Measurements from ENCODE around the gene ATG4C.

The ATG4C gene

DNA sequence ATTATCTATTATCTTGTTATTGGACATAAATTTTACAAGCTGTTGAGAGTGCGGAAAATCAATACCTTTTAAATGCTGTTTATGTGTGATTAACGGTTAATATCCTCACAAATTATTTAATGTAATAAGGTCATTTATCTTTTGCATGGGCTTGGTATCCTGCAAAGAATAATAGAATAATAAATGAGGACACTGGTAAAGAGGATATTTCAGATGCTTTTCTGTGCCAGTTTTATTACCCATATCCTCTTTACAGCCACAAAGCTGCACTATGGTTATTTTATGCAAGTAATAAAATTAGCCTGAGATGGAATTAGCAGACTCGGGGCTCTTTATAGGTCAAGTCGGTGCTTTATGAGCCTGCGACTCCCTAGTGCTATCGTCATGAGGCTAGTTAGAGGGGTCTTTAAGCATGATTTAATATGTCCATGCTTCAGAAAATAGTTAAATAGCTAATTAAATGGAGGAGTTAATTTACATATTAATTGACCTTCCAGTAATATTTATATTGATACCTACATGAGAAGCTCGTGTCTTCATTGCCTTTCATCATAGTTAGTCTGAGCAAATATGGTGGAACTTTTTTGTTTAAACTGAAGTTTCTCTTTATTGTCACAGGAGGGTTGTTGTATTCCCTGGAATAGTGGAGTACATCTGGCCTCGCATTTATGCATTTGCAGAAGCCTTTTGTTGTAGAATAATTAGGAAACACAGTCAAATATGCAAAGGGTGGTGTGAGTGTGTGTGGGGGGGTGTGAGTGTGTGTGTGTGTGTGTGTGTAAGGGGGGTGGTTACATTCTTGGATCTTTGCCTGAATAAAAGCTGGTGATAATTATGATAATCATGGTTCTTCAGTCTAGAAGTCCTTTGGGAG, 120.3 kb downstream of the ATG4C start:
- ChIA-PET POLR2A (no interaction called here), CTCF (interaction anchor here (1.1 to 2.5 kb wide), 3 partner anchors 9 to 62 kb away, joined by 4 to 6 read pairs (median 4); no protein-coding TSS in a partner anchor)
- TF ChIP-seq, protein P1, sequence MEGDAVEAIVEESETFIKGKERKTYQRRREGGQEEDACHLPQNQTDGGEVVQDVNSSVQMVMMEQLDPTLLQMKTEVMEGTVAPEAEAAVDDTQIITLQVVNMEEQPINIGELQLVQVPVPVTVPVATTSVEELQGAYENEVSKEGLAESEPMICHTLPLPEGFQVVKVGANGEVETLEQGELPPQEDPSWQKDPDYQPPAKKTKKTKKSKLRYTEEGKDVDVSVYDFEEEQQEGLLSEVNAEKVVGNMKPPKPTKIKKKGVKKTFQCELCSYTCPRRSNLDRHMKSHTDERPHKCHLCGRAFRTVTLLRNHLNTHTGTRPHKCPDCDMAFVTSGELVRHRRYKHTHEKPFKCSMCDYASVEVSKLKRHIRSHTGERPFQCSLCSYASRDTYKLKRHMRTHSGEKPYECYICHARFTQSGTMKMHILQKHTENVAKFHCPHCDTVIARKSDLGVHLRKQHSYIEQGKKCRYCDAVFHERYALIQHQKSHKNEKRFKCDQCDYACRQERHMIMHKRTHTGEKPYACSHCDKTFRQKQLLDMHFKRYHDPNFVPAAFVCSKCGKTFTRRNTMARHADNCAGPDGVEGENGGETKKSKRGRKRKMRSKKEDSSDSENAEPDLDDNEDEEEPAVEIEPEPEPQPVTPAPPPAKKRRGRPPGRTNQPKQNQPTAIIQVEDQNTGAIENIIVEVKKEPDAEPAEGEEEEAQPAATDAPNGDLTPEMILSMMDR (IDR thresholded peaks at IDR 0.05; ENCODE audit: control extremely low read depth, extremely low read depth, low read depth, missing control alignments), result no peak
- DNase-seq (ENCODE audit: extremely low spot score), result no peak

DNA sequence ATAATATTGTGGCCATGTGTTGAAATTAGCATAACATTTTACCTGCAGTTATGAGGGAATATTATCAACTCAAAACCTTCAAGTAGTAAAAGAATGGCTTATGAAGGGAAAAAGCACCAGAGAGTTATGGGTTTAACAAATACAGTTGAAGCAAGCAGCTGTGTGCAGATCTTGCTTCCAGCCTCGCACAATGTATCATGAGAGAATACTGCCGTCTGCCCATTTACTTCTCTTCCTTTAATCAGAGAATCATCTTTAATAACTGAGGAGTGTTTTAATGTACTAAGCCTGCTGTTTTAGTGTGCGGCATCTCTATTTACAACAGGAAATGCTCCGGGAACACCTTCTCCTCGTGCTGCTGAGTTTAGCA, 120.9 kb downstream of the ATG4C start:
- TF ChIP-seq, protein P1 (IDR thresholded peaks at IDR 0.05; ENCODE audit: control extremely low read depth, extremely low read depth, low read depth, missing control alignments), result no peak
- CTCF ChIA-PET, result interaction anchor here (1.1 to 2.5 kb wide), 3 partner anchors 8 to 63 kb away, joined by 4 to 6 read pairs (median 4); no protein-coding TSS in a partner anchor
- POLR2A ChIA-PET, result no interaction called here
- DNase-seq (ENCODE audit: extremely low spot score), result no peak

DNA sequence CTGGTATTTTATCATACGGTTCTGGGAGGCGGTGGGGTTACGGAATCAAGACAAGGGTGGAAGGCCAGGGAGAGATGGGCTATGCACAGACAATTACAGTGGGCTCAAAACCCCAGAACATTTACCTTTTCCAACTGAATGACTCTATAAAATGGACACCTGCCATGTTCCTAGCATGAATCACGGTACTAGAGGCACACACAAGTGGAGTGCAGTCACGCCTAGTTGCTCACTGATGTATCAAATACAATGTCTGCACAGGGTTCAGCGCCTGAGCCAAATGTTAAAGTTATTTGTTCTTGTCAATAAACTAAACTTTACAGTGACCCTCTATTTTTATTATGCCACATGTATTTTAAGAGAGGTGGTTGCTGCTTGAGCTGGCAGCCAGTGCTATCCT, 121.4 kb downstream of the ATG4C start:
- no peak for DNase-seq (ENCODE audit: extremely low spot score)
- ChIA-PET CTCF (interaction anchor here (0.8 to 2.0 kb wide), 3 partner anchors 23 to 64 kb away, joined by 3 to 10 read pairs (median 6); no protein-coding TSS in a partner anchor), POLR2A (no interaction called here)
- TF ChIP-seq, protein P1 (IDR thresholded peaks at IDR 0.05; ENCODE audit: control extremely low read depth, extremely low read depth, low read depth, missing control alignments), result no peak

DNA sequence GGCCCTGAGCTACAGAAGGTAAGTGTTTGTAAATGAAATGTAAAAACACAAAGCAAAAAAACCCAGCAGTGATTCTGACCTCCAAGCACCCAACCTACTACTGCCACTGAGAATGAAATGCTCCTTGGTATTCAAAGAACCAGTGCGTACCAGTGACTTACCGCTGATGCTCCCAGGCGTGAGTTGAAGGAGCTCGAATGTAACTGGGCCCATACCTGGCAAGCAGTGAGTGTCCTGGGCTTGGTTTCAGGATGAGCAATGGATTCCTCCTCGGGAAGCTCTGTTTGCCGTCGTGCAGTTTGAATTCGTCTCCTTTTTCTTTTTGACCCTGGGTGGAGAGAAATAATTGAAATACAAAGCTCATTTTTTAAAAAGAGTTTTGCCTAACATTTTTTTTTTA, 121.9 kb downstream of the ATG4C start:
- CTCF ChIA-PET, result interaction anchor here (0.8 to 2.0 kb wide), 3 partner anchors 23 to 64 kb away, joined by 3 to 10 read pairs (median 6); no protein-coding TSS in a partner anchor
- DNase-seq (ENCODE audit: extremely low spot score), result no peak
- POLR2A ChIA-PET, result no interaction called here
- TF ChIP-seq, protein P1 (IDR thresholded peaks at IDR 0.05; ENCODE audit: control extremely low read depth, extremely low read depth, low read depth, missing control alignments), result no peak

DNA sequence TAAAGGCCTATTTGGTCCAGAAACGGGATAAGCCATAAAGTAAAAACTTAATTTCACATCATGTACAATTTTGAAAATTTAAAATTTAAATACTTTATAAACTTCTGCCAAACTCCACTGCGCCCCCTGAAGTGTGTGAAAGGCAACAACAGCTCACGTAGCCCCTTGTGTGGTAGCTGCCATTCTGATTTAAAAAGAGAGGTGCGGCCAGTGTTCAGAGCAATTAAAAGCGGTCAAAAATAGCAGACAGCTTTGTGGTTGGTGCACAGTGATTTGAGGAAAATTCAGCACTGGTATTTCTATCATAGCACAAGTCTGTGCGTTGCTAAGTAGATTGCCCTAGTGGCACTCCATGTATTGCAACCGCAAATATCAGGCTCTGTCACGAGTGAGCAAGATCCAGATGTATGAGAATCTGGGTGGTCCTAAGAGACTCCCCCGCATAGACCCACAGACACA, 122.5 kb downstream of the ATG4C start:
- ChIA-PET CTCF (interaction anchor here (0.7 to 2.0 kb wide), 3 partner anchors 24 to 65 kb away, joined by 3 to 10 read pairs (median 6); no protein-coding TSS in a partner anchor), POLR2A (no interaction called here)
- no peak for DNase-seq (ENCODE audit: extremely low spot score)
- TF ChIP-seq, protein P1 (IDR thresholded peaks at IDR 0.05; ENCODE audit: control extremely low read depth, extremely low read depth, low read depth, missing control alignments), result peak; percentile 18

DNA sequence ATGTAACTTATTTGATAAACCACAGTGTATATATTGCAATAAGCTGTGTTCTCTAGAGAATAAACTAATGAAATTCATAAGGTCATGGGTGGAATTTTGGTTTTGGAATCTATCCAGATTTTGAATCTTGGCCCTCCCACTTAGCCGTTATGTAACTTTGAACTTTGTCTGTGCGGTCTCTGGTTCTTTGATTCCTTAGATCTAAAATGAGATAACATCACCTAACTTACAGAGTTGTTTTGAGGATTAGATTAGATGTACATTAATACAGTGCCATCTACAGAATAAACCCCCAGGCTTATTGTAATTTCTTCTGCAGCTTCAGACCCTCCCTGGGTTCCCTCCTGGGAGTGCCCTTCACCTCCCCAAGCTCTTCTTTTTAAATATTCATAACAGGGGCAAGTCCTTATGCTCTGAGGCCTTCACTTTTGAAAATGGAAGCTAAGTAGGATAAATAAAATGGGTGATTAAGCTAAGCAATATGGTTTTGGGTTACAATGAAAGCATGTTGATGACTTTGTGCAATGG, 124.3 kb downstream of the ATG4C start:
- no peak for DNase-seq (ENCODE audit: extremely low spot score)
- POLR2A ChIA-PET, result no interaction called here
- TF ChIP-seq, protein P1 (IDR thresholded peaks at IDR 0.05; ENCODE audit: control extremely low read depth, extremely low read depth, low read depth, missing control alignments), result no peak
- CTCF ChIA-PET, result interaction anchor here (1.1 to 1.8 kb wide), 2 partner anchors 15 to 97 kb away, joined by 3 to 7 read pairs; no protein-coding TSS in a partner anchor

Measured in GM10248 (cell line).